Activated CD8-positive, alpha-beta memory T cell treated with anti-CD3 and anti-CD28 coated beads for 36 hours (primary cell): ENCODE data around the gene CIAO2B. TPM values are rescaled to one million over a fixed set of nuclear protein-coding genes. Genes with fewer than 3 reads are reported as not detected.

Source experiments
- CTCF ChIA-PET: fragments of 350-600 bp; sonication (Branson Sonifier 250); formaldehyde crosslinking; loops from one replicate; lab custom pipeline; 2021; ENCODE audit warnings: antibody characterized with exemption; lab: Charles Lee
- POLR2A ChIA-PET: fragments of 350-600 bp; sonication (Branson Sonifier 250); formaldehyde crosslinking; loops from one replicate; lab custom pipeline; 2021; ENCODE audit warnings: antibody characterized with exemption; lab: Charles Lee
- total RNA-seq, 2 experiments: library from RNA; stranded (reverse); gene quantifications; one replicate each; pipeline ENCODE4 v1.2.3, GENCODE V29; 2021

CIAO2B gene
- total RNA-seq: 100 to 1,000 TPM; 174 to 177 TPM

DNA sequence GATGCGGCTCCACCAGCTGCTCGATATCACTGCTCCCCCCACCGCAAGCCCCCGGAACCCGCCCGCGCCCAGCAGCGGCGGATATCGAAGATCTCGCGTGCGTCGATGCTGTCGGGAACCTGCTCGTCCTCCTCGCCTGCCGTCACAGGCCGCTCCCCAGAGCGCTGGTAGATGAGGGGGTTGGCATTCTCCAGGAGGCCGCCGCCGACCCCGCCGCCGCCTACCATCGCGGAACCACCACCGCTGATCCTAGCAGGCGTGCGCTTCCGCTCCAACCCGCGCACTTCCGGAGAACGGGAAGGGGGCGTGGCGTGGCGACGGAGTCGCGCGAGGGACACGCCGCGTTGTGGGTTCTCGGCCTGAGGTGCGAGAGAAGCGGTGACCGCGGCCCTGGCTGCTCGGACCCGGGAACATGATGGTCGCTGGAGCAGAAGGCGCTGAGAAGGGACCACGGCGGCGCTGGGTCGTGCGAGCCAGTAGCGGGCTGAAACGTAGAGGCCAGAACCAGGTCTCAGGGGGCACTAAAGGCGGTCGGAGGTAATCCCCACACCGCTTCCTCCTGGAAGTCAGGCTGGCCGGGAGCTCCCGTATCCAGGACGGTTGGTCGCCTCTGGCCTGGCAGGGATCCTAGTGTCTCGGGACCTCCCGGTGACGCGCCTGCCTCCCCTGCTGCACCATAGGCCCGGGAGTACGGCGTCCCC lies at the start of gene CIAO2B:
TSS of gene CIAO2B (minus strand) at position 265 of the 701 bp plus-strand sequence. CDS start at position 227, 38 bp downstream.
- CTCF ChIA-PET: interaction anchor here (0.6 to 1.5 kb wide), 4 partner anchors 13 to 59 kb away, joined by 3 read pairs; partner anchors contain the start of gene CES3
- POLR2A ChIA-PET: interaction anchor here (0.5 to 1.3 kb wide), 4 partner anchors 13 to 61 kb away, joined by 3 to 5 read pairs (median 4); partner anchors contain the start of gene PDP2

GRCh38 chr16:66983033-66983432 lies 48.8 kb upstream of the CIAO2B start:
- ChIA-PET CTCF (interaction anchor here (1.2 to 2.7 kb wide), 3 partner anchors 35 to 498 kb away, joined by 3 to 12 read pairs (median 8); partner anchors contain the start of gene ATP6V0D1), POLR2A (interaction anchor here (0.6 to 1.1 kb wide), 3 partner anchors 47 to 73 kb away, joined by 3 read pairs; no protein-coding TSS in a partner anchor)

DNA sequence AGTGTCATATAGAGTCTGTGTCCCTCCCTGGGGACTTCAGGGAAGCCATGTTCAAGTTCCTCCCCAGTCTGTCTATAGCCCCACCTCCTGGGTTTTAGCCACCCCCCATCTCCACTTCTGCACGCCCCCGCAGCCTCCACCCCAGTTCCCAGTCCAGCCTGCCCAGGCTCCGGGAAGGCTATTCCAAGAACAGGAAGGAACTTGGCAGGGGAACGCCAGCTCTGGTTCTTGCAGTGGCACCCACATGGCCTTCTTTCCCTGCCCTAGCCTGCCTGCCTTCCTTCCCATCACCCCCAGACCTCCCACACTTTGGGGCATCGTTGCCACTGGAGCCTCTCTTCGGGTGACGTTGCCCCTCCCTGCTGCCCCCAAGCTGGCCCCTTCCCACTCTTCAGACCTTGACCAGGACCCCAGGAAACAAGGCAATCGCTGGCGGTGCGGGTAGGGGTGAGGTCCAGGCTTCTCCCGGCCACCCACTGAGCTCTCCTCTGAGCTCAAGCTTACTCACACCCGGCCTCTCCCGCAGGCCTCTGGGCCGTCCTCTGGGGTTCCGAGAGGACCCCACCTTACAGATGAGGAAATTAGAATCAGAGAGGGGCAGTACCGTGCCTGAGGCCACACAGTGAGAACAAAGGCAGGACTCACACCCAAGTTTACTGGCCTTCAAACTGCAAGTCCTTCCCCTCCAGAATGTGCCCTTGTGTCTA lies 45.0 kb upstream of the CIAO2B start:
- CTCF ChIA-PET: interaction anchor here (0.5 to 4.0 kb wide), 8 partner anchors 26 to 556 kb away, joined by 3 to 25 read pairs (median 6); partner anchors contain the start of genes CBFB, FBXL8 and TRADD
- POLR2A ChIA-PET: interaction anchor here (1.2 kb wide), 1 partner anchor 34 kb away, joined by 4 read pairs; no protein-coding TSS in a partner anchor

GRCh38 chr16:66977341-66978113 lies 43.3 kb upstream of the CIAO2B start:
- POLR2A ChIA-PET: interaction anchor here (0.5 kb wide), 1 partner anchor 242 kb away, joined by 4 read pairs; no protein-coding TSS in a partner anchor
- CTCF ChIA-PET: interaction anchor here (0.7 to 4.0 kb wide), 20 partner anchors 11 to 219 kb away, joined by 3 to 25 read pairs (median 4); partner anchors contain the start of genes B3GNT9, CES3, FBXL8 and TRADD

DNA sequence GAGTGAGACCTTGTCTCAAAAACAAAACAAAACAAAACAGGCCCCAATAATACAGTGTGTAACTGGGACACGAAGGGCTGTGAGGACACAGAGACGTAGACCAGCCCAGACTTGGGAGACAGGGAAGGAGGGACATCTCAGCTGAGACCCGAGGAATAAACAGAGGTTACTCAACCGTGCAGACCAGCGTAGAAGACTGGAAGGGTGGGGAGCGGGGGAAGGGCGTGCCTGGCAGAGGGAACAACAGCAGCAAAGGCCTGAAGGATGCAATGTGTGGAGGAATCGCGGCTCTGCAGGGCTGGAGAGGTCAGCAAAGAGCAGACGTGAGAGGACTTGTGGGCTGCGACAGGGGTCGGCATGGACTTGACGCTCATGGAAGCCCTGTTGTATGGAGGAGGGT lies 42.5 kb upstream of the CIAO2B start:
- POLR2A ChIA-PET: interaction anchor here (0.5 to 1.7 kb wide), 2 partner anchors 37 to 243 kb away, joined by 4 to 5 read pairs; no protein-coding TSS in a partner anchor
- CTCF ChIA-PET: interaction anchor here (0.8 to 4.0 kb wide), 15 partner anchors 13 to 220 kb away, joined by 3 to 25 read pairs (median 4); partner anchors contain the start of genes B3GNT9, CES3 and NOL3

DNA sequence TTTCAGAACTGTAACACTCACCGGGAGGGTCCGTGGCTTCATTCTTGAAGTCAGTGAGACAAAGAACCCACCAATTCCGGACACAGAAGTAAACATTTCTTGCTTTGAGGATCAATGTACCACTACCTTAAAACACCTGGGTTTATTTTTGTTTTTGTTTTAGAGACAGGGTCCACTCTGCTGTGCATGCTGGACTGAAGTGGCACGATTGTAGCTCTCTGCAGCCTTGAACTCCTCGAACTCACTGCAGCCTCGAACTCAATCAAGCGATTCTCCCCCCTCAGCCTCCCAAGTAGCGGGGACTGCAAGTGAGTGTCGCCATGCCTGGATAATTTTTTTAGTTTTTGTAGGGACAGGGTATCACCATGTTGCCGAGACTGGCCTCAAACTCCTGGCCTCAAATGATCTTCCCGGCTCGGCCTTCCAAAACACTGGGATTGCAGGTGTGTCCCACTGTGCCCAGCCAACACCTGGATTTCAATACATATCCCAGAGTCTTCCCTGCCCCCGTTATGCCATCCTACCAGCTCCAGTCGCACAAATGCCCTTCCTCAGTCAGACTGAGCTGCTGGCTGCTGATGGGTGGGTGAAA lies 41.2 kb upstream of the CIAO2B start:
- POLR2A ChIA-PET: interaction anchor here (0.6 to 1.7 kb wide), 2 partner anchors 38 to 187 kb away, joined by 3 to 5 read pairs; no protein-coding TSS in a partner anchor
- CTCF ChIA-PET: interaction anchor here (1.0 to 4.0 kb wide), 7 partner anchors 9 to 210 kb away, joined by 3 to 25 read pairs (median 6); partner anchors contain the start of gene NOL3

DNA sequence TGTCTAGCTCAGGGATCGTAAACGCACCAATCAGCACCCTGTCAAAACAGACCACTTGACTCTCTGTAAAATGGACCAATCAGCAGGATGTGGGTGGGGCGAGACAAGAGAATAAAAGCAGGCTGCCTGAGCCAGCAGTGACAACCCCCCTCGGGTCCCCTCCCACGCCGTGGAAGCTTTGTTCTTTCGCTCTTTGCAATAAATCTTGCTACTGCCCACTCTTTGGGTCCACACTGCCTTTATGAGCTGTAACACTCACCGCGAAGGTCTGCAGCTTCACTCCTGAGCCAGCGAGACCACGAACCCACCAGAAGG lies 40.7 kb upstream of the CIAO2B start:
- ChIA-PET CTCF (interaction anchor here (1.2 to 2.5 kb wide), 5 partner anchors 9 to 210 kb away, joined by 3 to 15 read pairs (median 6); no protein-coding TSS in a partner anchor), POLR2A (interaction anchor here (0.6 to 1.7 kb wide), 2 partner anchors 39 to 187 kb away, joined by 3 to 5 read pairs; no protein-coding TSS in a partner anchor)

DNA sequence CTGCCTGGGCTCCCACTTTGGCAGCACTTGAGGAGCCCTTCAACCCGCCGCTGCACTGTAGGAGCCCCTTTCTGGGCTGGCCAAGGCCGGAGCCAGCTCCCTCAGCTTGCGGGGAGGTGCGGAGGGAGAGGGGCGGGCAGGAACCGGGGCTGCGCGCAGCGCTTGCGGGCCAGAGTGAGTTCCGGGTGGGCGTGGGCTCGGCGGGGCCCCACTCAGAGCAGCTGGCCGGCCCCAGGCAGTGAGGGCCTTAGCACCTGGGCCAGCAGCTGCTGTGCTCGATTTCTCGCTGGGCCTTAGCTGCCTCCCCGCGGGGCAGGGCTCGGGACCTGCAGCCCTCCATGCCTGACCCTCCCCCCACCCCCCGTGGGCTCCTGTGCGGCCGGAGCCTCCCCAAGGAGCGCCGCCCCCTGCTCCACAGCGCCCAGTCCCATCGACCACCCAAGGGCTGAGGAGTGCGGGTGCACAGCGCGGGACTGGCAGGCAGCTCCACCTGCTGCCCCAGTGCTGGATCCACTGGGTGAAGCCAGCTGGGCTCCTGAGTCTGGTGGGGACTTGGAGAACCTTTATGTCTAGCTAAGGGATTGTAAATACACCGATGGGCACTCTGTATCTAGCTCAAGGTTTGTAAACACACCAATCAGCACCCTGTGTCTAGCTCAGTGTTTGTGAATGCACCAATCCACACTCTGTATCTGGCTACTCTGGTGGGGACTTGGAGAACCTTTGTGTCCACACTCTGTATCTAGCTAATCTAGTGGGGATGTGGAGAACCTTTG lies 40.1 kb upstream of the CIAO2B start:
- POLR2A ChIA-PET: interaction anchor here (0.6 kb wide), 2 partner anchors 40 to 188 kb away, joined by 3 read pairs; no protein-coding TSS in a partner anchor
- CTCF ChIA-PET: interaction anchor here (1.2 to 2.5 kb wide), 3 partner anchors 20 to 211 kb away, joined by 3 to 15 read pairs (median 12); no protein-coding TSS in a partner anchor

DNA sequence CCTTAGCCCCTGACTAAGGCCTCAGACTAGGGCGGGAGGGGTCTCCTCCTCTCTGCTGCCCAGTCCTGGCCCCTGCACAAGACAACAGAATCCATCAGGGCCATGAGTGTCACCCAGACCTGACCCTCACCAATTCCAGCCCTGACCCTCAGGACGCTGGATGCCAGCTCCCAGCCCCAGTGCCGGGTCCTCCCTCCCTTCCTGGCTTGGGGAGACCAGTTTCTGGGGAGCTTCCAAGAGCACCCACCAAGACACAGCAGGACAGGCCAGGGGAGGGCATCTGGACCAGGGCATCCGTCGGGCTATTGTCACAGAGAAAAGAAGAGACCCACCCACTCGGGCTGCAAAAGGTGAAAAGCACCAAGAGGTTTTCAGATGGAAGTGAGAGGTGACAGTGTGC lies 39.5 kb upstream of the CIAO2B start:
- POLR2A ChIA-PET: interaction anchor here (0.5 to 0.6 kb wide), 2 partner anchors 39 to 123 kb away, joined by 3 read pairs; no protein-coding TSS in a partner anchor
- CTCF ChIA-PET: interaction anchor here (0.6 to 1.2 kb wide), 3 partner anchors 19 to 341 kb away, joined by 3 to 4 read pairs (median 3); no protein-coding TSS in a partner anchor

GRCh38 chr16:66972983-66973382 lies 38.8 kb upstream of the CIAO2B start:
- CTCF ChIA-PET: interaction anchor here (0.9 to 1.9 kb wide), 3 partner anchors 11 to 182 kb away, joined by 3 to 6 read pairs (median 4); no protein-coding TSS in a partner anchor
- POLR2A ChIA-PET: interaction anchor here (0.5 kb wide), 1 partner anchor 124 kb away, joined by 3 read pairs; no protein-coding TSS in a partner anchor

DNA sequence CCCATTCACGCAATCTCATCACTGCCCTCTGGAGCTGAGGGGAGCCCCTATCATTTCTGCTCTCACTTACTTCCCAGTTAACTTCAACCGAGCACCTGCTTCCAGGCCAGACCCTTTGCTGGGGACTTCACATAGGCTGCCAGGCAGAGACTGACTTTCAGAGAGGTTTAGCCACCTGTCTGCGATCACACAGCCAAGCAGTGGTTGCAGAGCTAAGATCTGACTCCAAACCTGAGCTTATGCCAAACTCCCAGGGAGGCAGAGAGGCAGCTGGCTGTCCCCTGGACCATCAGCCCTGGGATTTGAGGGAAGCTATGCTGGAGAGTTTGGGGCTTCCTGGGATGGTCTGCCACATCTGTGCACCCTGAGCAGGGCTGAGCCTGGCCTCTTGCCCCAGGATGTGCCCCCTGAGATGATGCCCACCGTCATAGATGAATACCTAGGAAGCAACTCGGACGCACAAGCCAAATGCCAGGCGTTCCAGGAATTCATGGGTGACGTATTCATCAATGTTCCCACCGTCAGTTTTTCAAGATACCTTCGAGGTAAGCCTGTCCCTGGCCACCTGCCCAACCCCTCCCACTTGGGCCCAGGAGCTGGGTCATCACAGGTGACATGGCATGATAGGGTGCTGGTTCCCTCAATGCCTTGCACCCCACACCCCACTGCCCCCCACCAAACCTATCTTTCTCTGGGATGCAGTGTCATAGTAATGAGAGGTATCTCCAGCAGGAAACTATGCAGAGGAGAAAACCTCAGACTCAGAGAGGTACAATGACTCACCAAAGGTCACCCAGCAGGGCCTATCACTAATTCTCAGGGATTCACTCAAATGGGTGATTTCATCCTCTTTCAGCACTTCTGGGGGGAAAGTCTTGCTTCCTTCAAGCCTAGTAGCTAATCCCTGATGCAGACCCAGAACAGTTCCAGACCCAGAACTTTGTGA lies 36.8 kb upstream of the CIAO2B start:
- ChIA-PET CTCF (interaction anchor here (0.7 to 2.1 kb wide), 6 partner anchors 9 to 213 kb away, joined by 3 to 6 read pairs (median 4); no protein-coding TSS in a partner anchor), POLR2A (no interaction called here)

DNA sequence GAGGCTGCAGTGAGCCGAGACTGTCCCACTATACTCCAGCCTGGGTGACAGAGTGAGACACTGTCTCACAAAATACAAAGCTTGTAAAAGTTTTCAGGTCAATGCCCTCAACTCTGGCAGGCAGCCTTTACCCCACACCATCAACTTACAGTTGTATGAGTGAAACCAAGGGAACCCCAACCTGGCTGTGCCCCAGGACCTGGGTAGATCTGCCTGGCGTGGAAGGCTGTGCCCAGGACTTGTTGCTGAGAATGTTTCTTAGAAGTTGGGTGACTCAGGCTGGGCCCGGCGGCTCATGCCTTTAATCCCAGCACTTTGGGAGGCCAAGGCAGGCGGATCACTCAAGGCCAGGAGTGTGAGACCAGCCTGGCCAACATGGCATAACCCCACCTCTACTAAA lies 34.6 kb upstream of the CIAO2B start:
- ChIA-PET POLR2A (no interaction called here), CTCF (interaction anchor here (1.4 to 2.1 kb wide), 2 partner anchors 12 to 49 kb away, joined by 3 to 6 read pairs; no protein-coding TSS in a partner anchor)

- POLR2A ChIA-PET: no interaction called here
- CTCF ChIA-PET: interaction anchor here (1.2 to 1.6 kb wide), 2 partner anchors 13 to 192 kb away, joined by 3 to 4 read pairs; no protein-coding TSS in a partner anchor
Measured at GRCh38 chr16:66964049-66964448, 29.8 kb upstream of the CIAO2B start.

GRCh38 chr16:66961914-66962313 lies 27.7 kb upstream of the CIAO2B start:
- CTCF ChIA-PET: interaction anchor here (0.9 to 1.7 kb wide), 7 partner anchors 9 to 192 kb away, joined by 3 to 6 read pairs (median 4); partner anchors contain the start of gene B3GNT9
- POLR2A ChIA-PET: interaction anchor here (0.5 kb wide), 1 partner anchor 198 kb away, joined by 3 read pairs; no protein-coding TSS in a partner anchor
